A673 (cell line): ENCODE results near the gene FAIM2.

ENCODE experiments used
- EZH2 ChIP-seq: fragments of 200-600 bp; sonication (generic); IDR thresholded peaks from 2 replicates; pipeline ENCODE4 v1.6.1; 2017; ENCODE audit warnings: borderline replicate concordance, low read depth, mild to moderate bottlenecking, mixed read lengths, antibody characterized with exemption, low read length; ENCODE audit not compliant: poor library complexity, severe bottlenecking
- TF ChIP-seq, protein P1 (sequence below): fragments of 300-800, 200-600 bp; sonication (generic); conservative IDR thresholded peaks from 2 replicates; pipeline ENCODE4 v1.5.1; 2017; ENCODE audit warnings: low read depth, mild to moderate bottlenecking, antibody characterized with exemption, low read length, moderate library complexity, mixed read lengths

DNA sequence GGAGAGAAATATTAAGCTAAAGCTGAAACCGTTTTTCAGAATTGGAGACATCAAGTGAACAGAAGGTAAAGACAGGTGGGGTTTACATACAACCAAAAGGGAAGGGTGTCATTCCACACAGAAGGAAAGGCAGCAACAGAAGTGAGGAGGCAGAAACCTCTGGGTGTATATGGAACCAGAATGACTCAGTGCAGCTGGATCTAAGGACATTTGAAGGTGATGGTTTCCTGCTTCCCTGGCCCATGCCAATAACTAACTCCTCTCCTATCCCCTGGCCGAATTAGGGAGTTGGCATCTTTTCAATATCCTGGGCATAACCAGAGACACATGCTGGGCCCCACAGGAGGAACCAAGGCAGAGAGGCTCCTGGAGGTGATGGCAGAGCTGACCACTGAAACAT is 83.9 kb downstream of the FAIM2 start:
- TF ChIP-seq, protein P1, sequence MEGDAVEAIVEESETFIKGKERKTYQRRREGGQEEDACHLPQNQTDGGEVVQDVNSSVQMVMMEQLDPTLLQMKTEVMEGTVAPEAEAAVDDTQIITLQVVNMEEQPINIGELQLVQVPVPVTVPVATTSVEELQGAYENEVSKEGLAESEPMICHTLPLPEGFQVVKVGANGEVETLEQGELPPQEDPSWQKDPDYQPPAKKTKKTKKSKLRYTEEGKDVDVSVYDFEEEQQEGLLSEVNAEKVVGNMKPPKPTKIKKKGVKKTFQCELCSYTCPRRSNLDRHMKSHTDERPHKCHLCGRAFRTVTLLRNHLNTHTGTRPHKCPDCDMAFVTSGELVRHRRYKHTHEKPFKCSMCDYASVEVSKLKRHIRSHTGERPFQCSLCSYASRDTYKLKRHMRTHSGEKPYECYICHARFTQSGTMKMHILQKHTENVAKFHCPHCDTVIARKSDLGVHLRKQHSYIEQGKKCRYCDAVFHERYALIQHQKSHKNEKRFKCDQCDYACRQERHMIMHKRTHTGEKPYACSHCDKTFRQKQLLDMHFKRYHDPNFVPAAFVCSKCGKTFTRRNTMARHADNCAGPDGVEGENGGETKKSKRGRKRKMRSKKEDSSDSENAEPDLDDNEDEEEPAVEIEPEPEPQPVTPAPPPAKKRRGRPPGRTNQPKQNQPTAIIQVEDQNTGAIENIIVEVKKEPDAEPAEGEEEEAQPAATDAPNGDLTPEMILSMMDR, result no peak
- TF ChIP-seq EZH2, result no peak
